Natural killer cell (primary cell): ENCODE results near the gene ACAP3. TPM values are rescaled to one million over a fixed set of nuclear protein-coding genes. Genes with fewer than 3 reads are reported as not detected.

Experiments
- ATAC-seq, 3 donors: fragments of 150-1000 bp in 2 of 3; fragments of 200-7000 bp in 1 of 3; cut with Tn5 transposase; 1 replicate in 1 of 3; 2 replicates in 2 of 3; pipeline ENCODE4 v1.10.0; 2021; ENCODE audit warnings: mild to moderate bottlenecking in 2 of 3, moderate library complexity in 2 of 3
- DNase-seq, 2 donors: peaks; one replicate each; pipeline versions ENCODE4 v3.0.0 to v3.0.0-alpha.2; 2013 to 2021; ENCODE audit warnings: mixed read lengths in 1 of 2
- H3K27ac ChIP-seq: one replicate; pipeline ENCODE4 v1.5.1; 2013; ENCODE audit warnings: mild to moderate bottlenecking, low read length
- H3K27me3 ChIP-seq: one replicate; pipeline ENCODE4 v1.6.1; 2013; ENCODE audit warnings: low read length; ENCODE audit not compliant: control insufficient read depth, insufficient read depth
- H3K36me3 ChIP-seq: one replicate; pipeline ENCODE4 v1.6.1; 2013; ENCODE audit warnings: low read length; ENCODE audit not compliant: control insufficient read depth, insufficient read depth
- H3K4me1 ChIP-seq: one replicate; pipeline ENCODE4 v1.6.1; 2013; ENCODE audit warnings: low read length; ENCODE audit not compliant: control insufficient read depth, insufficient read depth
- H3K4me3 ChIP-seq: one replicate; pipeline ENCODE4 v1.5.1; 2013; ENCODE audit warnings: low read length
- H3K9me3 ChIP-seq: one replicate; pipeline ENCODE4 v1.6.1; 2013; ENCODE audit warnings: low read length; ENCODE audit not compliant: control insufficient read depth, insufficient read depth
- H3K27ac Mint-ChIP-seq, 2 donors: one replicate each; pipeline ENCODE4 v1.8.0; 2022; ENCODE audit warnings: mild to moderate bottlenecking in 2 of 2, mixed read lengths in 2 of 2, moderate library complexity in 1 of 2
- H3K27me3 Mint-ChIP-seq, 2 donors: one replicate each; pipeline ENCODE4 v1.8.0; 2022; ENCODE audit warnings: low read depth in 2 of 2, mixed read lengths in 2 of 2
- H3K36me3 Mint-ChIP-seq: one replicate; pipeline ENCODE4 v1.8.0; 2022; ENCODE audit warnings: mixed read lengths
- H3K4me1 Mint-ChIP-seq, 2 donors: one replicate each; pipeline ENCODE4 v1.8.0; 2022; ENCODE audit warnings: mixed read lengths in 2 of 2
- H3K4me3 Mint-ChIP-seq: one replicate; pipeline ENCODE4 v1.8.0; 2022; ENCODE audit warnings: mild to moderate bottlenecking, moderate library complexity, mixed read lengths
- H3K9me3 Mint-ChIP-seq, 2 donors: one replicate each; pipeline ENCODE4 v1.8.0; 2022; ENCODE audit warnings: mixed read lengths in 2 of 2
- CTCF ChIP-seq: fragments of 200-600 bp; IDR thresholded peaks from one replicate; pipeline ENCODE4 v1.8.0; 2022; ENCODE audit warnings: antibody characterized with exemption
- WGBS: methylation state at CpG from one replicate; pipeline ENCODE4 v1.1.7; 2013; ENCODE audit warnings: missing lambda C conversion rate; ENCODE audit not compliant: insufficient coverage; 5-methylcytosine and 5-hydroxymethylcytosine counted together
- intact Hi-C: fragments of 100-400 bp; cut with micrococcal nuclease; formaldehyde crosslinking; loops from one replicate; pipeline ENCODE4 v1.14.2; 2022
- total RNA-seq, 4 donors: library from RNA; stranded (reverse); fragments of 120-200 nt in 1 of 4; gene quantifications; one replicate each; pipeline versions ENCODE4 v1.2.3 to v1.2.4, GENCODE V29; 2013 to 2022

The ACAP3 gene
- total RNA-seq, 3 donors from 2014 or later (not counting 1 experiment from before 2014, with no cell fraction given) = 56.1 to 59.7 (median 59.0) TPM

DNA sequence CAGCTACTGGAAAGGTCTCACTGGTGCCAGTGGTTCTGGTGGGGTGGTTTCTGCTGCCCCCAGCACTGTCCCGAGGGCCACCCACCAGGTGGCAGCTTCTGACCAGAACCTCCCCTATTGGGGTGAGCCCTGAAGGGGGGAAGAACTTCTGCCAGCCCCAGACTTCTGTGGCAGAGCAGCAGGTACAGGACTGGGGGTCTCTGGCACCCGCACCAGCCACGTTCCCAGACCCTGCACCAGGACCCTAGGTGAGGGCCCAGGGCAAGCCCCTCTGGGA, 2.3 kb upstream of the ACAP3 start:
- H3K4me1 ChIP-seq = peaks cover 38% of the 10 kb centered on the region
- no peak overlapping the region for H3K4me3 ChIP-seq
- TF ChIP-seq CTCF = no peak
- no peaks in the 10 kb centered on the region for H3K9me3 Mint-ChIP-seq
- no peaks in the 10 kb centered on the region for H3K27me3 ChIP-seq
- no peaks in the 10 kb centered on the region for H3K36me3 Mint-ChIP-seq
- H3K27ac ChIP-seq = no peak overlapping the region
- peaks cover 6 to 30% of the 10 kb centered on the region in 2 donors for H3K4me1 Mint-ChIP-seq
- 93% methylated on average over 3 of the region's 3 CpGs for WGBS
- H3K27me3 Mint-ChIP-seq = no peaks in the 10 kb centered on the region
- H3K9me3 ChIP-seq = no peaks in the 10 kb centered on the region
- peak overlapping the region; percentile 40 for H3K4me3 Mint-ChIP-seq
- H3K27ac Mint-ChIP-seq = no peak overlapping the region
- DNase-seq (no peak), ATAC-seq (no peak)
- intact Hi-C loops = no loop called here
- H3K36me3 ChIP-seq = peaks cover 33% of the 10 kb centered on the region

DNA sequence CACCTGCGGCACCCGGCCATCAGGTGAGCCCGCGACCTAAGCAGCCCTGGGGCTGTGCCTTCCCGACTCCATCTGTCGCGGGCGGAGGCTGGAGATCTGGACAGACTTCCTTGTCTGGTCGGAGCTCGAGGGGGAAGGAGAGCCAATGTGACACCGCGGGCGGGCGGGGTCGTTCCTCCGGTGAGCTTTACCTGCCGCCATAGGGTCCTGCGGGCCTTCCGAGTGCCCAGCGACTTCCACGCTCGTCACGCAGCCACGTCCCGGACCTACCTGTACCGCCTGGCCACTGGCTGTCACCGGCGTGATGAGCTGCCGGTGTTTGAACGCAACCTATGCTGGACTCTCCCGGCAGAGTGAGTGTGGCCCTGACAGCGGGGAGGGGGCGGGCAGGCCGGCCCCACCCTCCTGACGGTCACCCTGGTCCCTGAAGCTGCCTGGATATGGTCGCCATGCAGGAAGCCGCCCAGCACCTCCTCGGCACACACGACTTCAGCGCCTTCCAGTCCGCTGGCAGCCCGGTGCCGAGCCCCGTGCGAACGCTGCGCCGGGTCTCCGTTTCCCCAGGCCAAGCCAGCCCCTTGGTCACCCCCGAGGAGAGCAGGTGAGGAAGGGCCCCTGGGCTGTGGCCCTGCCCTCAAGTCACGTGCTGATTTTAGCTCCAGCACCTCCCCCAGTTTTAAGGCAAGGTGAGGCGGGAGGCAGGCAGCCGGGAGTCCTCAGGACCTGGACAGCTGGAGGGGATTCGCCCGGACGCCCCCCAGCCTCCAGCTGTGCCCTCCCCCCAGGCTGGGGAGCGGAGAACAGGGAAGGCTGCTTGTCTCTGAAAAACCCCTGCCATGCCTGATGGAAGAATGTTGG, 1.8 kb upstream of the ACAP3 start:
- Histone ChIP-seq H3K9me3 (no peaks in the 10 kb centered on the region), H3K4me3 (peak overlapping the region; percentile 41), H3K27me3 (no peaks in the 10 kb centered on the region), H3K27ac (no peak overlapping the region), H3K36me3 (peaks cover 29% of the 10 kb centered on the region), H3K4me1 (peaks cover 44% of the 10 kb centered on the region)
- no peaks in the 10 kb centered on the region for H3K9me3 Mint-ChIP-seq
- peak overlapping the region; percentile 57 for H3K4me3 Mint-ChIP-seq
- intact Hi-C loops = loop anchor here (5.0 kb wide), 1 partner anchor 37 kb away; the partner anchor contains the start of gene UBE2J2
- no peaks in the 10 kb centered on the region for H3K27me3 Mint-ChIP-seq
- no peaks in the 10 kb centered on the region for H3K36me3 Mint-ChIP-seq
- WGBS = 56% methylated on average over 57 of the region's 57 CpGs
- no peak for TF ChIP-seq CTCF
- peak overlapping the region in 1 of 2 donors; percentile 33 for H3K27ac Mint-ChIP-seq
- ATAC-seq (no peak), DNase-seq (peak in 1 of 2 donors; percentile 37)
- peaks cover 6 to 26% of the 10 kb centered on the region in 2 donors for H3K4me1 Mint-ChIP-seq

DNA sequence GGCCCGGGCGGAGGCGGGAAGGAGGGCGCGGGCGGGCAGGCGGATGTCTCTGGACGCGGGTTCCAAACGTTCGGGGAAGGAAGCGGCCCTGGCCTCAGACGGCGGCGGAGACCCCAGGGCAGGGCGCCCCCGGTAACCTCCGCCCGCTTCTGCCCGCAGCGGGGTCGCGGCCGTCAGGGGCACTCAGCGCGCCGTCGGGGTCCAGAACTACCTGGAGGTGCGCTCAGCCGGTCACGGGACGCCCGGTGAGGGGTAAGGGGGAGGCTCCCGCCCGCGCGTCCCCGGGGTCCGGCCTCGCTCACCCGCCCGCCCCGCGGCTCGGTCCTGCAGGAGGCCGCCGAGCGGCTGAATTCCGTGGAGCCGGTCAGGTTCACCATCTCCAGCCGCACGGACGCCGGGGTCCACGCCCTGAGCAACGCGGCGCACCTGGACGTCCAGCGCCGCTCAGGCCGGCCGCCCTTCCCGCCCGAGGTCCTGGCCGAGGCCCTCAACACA, 1.1 kb upstream of the ACAP3 start:
- DNase-seq (no peak), ATAC-seq (no peak)
- Histone ChIP-seq H3K4me3 (peak overlapping the region; percentile 41), H3K36me3 (peaks cover 22% of the 10 kb centered on the region), H3K4me1 (peaks cover 47% of the 10 kb centered on the region), H3K9me3 (no peaks in the 10 kb centered on the region), H3K27ac (peak overlapping the region; percentile 64), H3K27me3 (no peaks in the 10 kb centered on the region)
- H3K36me3 Mint-ChIP-seq = no peaks in the 10 kb centered on the region
- H3K9me3 Mint-ChIP-seq = no peaks in the 10 kb centered on the region
- H3K4me3 Mint-ChIP-seq = peak overlapping the region; percentile 72
- peaks cover 6 to 26% of the 10 kb centered on the region in 2 donors for H3K4me1 Mint-ChIP-seq
- intact Hi-C loops = loop anchor here (5.0 kb wide), 1 partner anchor 37 kb away; the partner anchor contains the start of gene UBE2J2
- H3K27me3 Mint-ChIP-seq = no peaks in the 10 kb centered on the region
- WGBS = under 1% methylated on average over 66 of the region's 66 CpGs
- TF ChIP-seq CTCF = no peak
- peak overlapping the region; percentile 38 to 82 for H3K27ac Mint-ChIP-seq
